Vagina (tissue), 2 donors: Measurements from ENCODE around the gene NCAPG2.

ENCODE experiments used
- CTCF ChIP-seq, 3 experiments: fragments of 450-650 bp in 2 of 3; fragments of 200-600 bp in 1 of 3; sonication (generic) in 1 of 3; IDR thresholded peaks; one replicate each; pipeline ENCODE4 v1.5.1; 2017 to 2019; ENCODE audit warnings: antibody characterized with exemption in 3 of 3, mild to moderate bottlenecking in 2 of 3, moderate library complexity in 2 of 3
- POLR2A ChIP-seq, 2 donors: fragments of 450-650 bp; IDR thresholded peaks; one replicate each; pipeline ENCODE4 v1.6.1; 2017; ENCODE audit warnings: antibody characterized with exemption in 2 of 2, mild to moderate bottlenecking in 2 of 2, moderate library complexity in 2 of 2
- POLR2AphosphoS5 ChIP-seq, 2 donors: sonication (generic); formaldehyde crosslinking; IDR thresholded peaks; one replicate each; pipeline ENCODE4 v1.9.0; 2017; ENCODE audit warnings: antibody characterized with exemption in 2 of 2, mild to moderate bottlenecking in 2 of 2, low read depth in 1 of 2; ENCODE audit not compliant: insufficient read depth in 1 of 2

GRCh38 chr7:158685693-158686092 is 18.9 kb downstream of the NCAPG2 start:
- TF ChIP-seq POLR2A (IDR thresholded peaks at IDR 0.05) (no peak), CTCF (IDR thresholded peaks at IDR 0.05) (no peak), POLR2AphosphoS5 (IDR thresholded peaks at IDR 0.05; ENCODE audit: insufficient read depth in 1 of 2, low read depth in 1 of 2) (no peak)
